ENCODE measurements around the gene NSG1.

Gene NSG1

DNA sequence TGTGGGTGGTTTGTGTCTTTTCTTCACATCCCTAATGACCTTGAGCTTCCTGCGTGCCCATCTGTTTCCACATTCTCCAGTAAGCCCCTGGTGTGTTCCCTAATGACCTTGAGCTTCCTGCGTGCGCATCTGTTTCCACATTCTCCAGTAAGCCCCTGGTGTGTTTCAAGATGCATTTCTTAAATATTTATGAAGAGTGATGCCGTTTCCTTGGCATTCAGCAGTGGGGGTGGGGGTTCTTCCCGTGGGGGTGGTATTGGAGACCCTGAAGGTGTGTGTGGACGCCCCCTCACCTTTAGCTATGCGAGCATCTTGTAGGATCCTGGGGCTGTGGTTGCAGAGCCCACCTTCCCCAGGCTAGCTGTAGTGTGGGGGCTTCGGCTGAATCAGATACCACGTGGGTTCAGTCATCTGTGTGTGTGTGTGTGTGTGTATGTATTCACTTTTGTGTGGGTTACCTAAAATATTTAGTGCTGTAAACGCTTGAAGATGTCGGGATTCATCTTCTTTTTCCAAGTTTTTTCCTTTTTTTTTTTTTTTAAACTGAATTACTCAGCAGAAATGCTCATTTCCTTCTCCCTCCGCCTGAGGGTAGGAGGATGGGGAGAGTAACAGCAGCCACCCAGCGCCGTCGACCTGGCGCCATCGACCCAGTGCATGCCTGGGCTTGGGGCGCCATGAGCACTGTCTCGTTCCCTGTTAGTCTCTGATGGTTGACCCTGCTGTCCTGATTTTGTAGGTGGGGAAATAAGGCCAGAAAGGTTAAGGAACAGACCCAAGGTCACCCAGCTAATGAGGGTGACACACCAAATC is 9.9 kb downstream of the NSG1 start:
- DNase-seq (ENCODE audit: low read depth in 2 of 2): no peak

DNA sequence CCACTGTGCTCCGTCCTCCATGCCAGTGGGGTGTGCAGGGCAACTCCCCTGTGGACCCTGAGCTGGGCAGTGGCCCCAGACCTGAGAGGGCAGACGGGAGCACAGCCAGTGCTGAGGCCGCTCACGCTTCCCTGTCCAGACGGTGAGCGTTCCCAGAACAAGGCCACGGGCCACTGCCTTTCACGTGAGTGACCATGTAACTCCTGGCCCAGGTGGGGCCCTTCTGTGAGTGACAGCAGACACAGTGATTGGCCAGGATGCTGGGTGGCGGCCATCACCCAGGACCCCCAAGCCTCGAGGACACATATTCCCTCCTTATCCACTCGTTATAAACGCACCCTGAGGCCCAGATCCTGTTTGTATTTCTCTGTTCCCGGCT is 10.5 kb downstream of the NSG1 start:
- DNase-seq (ENCODE audit: low read depth in 2 of 2): no peak

DNA sequence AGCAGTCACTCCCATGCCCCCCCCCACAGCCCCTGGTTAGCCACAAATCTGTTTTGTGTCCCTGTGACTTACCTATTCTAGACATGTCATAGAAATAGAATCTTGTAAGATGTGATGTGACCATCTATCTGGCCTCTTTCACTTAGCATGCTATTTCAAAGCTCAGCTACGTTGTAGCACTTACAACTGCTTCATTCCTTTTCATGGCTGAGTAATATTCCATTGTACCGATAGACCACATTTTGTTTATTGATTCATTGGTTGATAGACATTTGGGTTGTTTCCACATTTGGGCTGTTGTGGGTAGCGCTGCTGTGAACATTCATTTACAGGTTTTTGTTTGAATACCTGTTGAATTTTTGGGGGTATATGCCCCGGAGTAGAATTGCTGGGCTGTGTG is 11.5 kb downstream of the NSG1 start:
- DNase-seq (ENCODE audit: low read depth in 2 of 2): no peak

DNA sequence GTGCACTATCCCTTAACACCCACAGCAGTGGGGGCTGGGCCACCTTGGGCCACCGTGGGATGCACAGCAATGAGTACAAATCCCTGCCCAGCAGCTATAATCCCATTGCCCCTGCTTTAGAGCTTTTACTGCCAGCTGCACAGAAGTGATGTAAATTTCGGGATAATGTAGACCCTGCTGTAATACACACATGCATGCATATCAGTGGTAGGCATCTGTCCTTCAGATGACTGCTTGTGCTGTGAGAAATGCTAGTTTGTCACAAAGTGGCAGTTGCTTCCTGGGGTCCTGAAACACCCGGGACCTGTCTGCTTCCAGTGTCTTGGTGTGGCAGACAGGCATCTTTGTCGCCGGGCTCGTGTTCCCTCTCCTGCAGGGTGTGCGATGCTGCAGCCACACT is 14.1 kb downstream of the NSG1 start:
- no peak for DNase-seq (ENCODE audit: low read depth in 2 of 2)

DNA sequence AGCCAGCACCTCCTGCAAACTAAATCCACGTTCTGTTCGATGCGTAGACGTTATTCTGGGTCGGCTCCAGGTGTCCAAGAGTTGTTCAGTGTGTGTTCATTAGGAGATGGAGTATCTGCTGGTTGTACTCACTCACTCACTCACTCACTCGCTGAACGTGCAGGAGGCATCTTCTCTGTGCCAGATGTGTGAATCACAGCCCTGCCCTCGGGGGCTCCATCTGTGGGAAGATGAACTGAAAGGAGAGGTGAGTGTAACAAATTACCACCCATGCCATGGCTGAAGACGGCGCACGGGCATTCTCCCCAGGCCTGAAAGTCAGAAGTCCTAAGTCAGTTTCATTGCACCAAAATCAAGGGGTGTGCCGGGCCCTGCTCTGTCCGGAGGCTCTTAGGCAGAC is 16.1 kb downstream of the NSG1 start:
- DNase-seq (ENCODE audit: low read depth in 2 of 2): no peak

DNA sequence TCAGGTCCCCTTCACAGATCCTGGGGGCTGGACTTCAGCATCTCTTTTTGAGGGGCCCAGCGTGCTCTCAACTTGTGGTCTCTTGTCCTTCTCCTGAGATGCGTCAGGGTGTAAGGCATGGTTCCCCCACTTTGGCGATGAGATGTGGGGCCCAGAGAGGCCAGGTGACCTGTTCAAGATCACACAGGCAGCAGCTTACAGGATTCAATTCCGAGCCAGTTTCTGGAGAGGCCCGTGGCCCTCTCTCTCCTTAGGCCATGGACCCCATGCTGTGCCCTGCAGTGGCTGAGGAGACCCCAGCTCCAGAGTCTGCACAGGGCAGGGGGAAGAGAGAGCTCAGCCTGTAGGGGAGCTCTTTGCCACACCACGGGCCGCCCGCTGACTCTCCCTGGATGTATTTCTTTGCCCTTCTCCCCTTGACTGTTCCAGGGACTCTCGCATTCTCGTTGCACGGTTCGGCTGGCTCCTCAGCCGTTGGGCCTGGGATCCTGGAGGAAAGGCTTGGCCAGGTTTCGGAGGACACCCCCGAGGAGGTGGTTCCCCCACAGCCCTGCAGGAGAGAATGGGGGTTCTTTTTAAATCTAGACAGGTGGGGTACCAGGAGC is 18.6 kb downstream of the NSG1 start:
- no peak for DNase-seq (ENCODE audit: low read depth in 2 of 2)

DNA sequence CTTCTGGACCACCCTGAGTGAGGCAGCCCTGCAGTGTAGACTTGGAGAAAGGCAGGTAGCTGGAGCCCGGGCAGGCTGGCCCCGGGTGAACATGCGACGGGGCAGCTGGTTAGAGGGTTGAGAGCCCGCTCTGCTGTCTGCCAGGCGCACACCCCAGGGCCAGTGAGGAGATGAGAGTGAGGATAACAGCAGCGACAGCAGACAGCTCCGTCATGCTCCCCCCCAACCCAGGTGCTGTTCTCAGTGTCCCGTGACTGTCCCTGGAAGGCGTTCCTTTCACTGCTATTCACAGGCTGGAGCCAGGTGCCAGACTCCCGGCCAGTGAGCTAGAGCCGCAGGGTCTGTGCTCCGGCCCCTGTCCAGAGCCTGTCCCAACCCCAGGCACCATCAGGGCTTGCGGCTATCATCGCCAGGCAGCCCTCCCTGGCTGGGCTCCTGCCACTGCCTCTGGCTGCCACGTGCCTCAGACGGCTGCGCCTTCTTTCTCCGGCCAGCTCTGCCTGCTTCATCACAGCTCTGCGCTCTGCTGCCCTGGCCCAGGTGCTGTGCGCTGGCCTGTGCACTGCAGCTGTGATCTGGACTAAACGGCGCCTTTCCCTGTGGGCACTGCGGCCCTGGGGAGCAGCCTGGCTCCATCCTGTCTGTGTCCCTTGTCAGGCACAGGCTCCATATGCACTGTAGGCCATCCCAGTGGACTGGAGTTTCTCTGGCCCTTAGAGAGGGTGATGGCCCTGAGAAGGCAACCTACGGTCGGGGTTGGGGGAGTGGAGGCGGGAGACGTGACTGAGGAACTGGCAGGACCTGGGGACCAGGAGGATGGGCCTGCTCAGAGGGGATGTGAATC is 19.8 kb downstream of the NSG1 start:
- DNase-seq (ENCODE audit: low read depth in 2 of 2): no peak

DNA sequence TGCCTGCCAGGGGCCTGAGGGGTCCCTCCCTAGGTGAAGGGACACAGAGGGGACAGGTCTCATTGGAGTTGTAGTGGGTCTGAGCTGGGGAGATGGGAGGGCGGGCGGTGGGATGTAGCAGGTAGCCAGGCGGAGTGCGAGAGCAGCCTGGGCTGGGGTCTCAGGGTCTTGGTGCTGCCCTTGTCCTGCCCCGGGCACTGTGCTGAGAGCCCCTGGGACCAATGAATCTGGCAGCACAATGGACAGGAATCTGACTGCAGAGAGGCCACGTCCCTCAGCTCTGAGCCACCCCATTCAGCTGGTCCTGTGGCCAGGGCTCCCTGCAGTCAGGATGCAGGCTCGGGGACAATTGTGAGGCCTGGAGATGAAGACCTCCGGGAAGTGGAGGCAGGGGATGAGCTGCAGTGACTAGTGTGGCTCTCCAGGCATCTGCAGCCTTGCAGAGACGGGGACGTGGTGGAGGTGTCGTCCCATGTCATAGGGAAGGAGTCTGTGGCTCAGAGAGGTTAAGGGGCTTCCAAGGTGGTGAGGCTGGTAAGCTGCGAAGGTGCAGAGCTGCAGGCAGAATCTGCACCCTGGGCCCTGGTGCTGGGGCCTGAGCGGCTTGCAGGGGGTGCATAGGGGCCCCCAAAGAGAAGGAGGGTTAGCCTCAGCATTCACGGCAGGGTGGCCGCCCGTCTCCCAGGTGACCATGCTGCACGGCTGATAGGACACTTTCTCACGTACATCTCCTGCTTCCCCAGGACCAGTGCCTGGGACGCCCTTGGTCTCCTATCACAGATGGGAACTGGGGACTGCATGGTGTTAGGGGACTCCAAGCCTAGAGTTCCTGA is 20.6 kb downstream of the NSG1 start:
- no peak for DNase-seq (ENCODE audit: low read depth in 2 of 2)

DNA sequence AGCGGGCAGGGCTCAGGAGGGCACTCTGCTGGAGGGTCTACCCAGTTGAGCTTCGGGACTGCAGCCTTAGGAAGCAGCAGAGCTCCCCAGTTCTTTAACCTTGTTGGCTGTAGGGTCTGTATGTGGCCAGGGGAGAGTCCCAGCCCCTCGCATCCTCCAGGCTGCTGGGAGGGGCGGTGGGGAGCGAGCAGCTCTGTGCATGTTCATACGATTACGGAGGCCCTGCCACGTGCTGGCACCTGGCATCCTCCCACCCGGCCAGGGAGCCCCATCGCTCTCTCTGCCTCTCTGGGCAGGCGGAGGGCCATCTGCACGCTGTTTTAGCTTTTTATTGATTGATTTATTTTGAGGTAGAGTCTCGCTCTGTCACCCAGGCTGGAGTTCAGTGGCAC is 21.2 kb downstream of the NSG1 start:
- no peak for DNase-seq (ENCODE audit: low read depth in 2 of 2)

DNA sequence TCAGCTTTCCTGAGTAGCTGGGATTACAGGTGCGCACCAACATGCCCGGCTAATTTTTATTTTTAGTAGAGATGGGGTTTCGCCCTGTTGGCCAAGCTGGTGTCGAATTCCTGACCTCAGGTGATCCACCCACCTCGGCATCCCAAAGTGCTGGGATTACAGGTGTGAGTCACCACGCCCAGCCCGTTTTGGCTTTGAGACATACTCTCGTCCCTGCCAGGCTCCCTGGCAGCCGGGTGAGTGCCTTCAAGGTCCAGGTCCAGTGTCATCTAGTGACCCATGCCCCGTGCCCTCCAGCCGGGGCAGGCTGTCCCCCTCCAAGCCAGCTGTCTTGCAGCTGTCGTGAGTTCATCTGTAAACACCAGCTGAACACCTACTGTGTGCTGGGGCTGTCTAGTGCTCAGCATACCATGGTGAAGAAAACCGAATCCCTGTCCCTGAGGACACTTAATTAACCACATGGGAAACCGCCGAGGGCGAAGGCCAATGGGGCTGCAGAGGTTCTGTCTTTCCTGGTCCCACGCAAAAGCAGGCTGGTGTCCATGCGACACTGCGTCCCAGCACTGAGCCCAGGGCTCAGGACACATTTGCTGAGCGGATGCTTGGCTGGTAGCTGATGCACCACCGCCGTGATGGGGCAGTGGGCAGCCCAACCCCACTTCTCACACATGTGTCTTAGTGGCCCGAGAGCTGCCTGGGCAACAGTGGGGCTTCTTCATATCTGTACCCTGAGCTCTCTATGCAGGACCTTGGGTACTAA is 21.9 kb downstream of the NSG1 start:
- DNase-seq (ENCODE audit: low read depth in 2 of 2): no peak

DNA sequence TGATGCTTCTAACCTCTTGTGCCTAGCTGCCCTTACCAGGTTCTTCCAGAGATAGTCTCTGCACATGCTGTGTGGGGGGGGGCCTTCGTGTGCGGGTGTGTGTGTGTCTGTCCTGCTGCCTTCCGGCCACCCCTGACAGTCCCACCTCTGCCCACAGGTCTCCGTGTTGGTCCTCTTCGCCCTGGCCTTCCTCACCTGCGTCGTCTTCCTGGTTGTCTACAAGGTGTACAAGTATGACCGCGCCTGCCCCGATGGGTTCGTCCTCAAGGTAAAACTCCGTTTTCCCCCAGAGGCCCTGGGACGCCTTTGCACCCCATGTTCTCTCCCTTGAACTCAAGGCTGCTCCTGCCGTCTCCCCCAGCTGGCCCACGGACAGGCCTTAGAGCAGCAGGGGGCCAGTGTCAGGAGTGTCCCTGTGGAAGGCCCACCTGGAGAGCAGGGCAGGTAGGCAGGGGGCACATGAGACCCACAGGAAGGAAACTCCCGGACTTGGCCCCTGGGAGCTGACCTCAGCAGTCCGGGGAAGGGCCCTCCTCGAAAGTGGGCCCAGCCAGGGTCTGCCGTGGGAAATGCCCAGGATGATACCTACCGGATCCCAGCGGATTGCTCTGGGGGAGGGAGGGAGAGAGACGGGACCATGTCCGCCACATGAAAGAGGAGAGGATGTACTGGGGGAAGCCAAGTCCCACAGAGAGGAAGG is 22.7 kb downstream of the NSG1 start:
- DNase-seq (ENCODE audit: low read depth in 2 of 2): no peak

DNA sequence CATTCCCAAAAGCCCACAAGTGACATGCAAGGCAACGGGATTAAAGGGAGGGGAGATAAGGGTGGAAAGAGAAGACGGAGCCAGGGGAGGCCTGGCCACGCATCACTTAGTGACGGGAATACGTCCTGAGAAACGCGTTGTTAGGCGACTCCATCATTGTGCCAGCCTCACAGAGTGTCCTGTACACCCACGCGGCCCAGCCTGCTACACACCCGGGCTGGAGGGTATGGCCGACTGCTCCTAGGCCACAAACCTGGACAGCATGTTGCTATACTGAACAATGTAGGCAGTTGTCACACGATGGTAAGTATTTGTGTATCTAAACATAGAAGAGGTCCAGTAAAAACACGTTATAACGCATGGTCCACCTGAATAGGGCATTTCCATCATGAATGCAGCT is 23.4 kb downstream of the NSG1 start:
- no peak for DNase-seq (ENCODE audit: low read depth in 2 of 2)

DNA sequence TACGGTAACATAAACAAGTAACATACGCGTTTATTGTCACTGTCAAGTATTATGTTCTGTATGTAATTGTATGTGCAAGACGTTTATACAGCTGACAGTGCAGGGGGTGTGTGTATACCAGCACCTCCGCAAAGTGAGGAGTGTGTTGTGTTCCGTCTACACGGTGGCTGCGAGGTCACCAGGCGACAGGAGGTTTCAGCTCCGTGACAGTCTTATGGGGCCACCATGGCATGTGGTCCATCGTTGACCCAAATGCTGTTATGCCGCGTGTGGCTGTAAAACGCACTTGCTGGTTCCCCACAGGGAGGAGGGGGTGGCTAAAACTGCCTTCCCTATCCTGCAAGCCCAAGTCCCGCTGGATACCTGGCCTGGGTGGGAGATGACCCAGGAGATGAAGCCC is 25.0 kb downstream of the NSG1 start:
- DNase-seq (ENCODE audit: low read depth in 2 of 2): no peak

DNA sequence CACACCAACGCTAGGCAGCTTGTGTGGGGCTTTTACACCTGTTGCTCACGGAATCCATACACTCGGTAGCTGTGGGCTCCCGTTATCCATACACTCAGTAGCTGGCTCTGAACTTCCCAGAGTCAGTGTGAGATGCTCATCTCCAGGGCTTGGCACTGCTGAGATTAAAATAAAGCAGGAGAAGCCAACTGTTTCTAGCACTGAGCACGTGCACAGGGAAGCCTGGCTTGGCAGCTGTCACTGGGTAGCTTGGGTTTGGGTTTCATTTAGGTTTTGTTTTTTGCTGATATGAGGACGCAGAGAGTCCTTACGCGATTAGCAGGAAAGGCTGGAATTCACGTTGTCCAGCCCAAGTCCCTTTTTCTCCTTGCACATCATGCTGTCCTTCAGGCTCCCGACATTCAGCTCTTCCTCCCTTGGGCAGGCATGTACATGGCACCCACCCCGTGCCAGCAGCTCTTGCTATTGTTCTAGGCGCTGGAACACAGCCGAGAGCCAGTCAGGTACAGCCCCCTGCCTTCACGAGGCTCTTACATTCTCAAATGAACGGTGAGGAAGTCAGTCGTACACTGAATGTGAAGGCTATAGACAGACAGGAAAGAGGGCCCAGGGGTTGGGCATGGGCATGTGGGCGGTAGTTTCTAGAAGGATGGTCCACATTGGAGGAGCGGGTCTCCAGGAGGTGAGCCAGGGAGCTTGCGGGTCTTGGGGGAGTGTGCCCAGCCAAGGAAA is 25.9 kb downstream of the NSG1 start:
- no peak for DNase-seq (ENCODE audit: low read depth in 2 of 2)

DNA sequence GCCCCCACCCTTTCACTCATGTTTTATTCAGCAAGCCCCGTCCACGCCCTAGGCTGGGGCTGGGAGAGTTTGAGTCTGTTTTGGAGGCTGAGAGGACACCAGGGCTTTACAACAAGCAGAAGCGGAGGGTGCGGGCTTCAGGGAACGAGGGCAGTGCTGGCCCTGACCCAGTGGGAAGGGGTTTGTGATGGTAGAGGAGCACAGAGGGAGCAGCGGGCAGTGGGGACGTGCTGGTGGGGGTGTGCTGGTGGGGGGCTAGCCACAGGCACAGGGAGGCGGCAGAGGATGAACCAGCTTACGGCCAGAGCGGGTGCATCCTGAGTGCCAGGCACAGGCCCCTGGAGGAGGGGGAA is 26.4 kb downstream of the NSG1 start:
- no peak for DNase-seq (ENCODE audit: low read depth in 2 of 2)

DNA sequence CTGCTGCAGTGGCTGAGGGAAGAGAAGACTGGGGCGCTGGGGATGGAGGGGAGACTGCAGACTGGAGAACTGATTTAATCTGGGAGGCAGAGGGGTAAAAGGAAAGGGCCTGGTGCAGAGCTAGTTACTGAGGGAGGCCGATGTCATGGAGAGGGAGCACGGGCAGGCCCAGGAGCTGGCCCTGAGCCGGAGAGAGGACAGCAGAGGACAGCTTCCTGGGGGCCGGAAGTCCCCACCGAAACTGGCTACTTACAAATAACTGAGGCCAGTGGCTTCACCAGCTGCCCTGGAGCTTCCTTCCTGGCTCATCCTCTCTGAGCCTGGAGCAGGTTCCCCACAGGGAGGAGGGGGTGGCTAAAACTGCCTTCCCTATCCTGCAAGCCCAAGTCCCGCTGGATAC is 26.9 kb downstream of the NSG1 start:
- DNase-seq (ENCODE audit: low read depth in 2 of 2): no peak

DNA sequence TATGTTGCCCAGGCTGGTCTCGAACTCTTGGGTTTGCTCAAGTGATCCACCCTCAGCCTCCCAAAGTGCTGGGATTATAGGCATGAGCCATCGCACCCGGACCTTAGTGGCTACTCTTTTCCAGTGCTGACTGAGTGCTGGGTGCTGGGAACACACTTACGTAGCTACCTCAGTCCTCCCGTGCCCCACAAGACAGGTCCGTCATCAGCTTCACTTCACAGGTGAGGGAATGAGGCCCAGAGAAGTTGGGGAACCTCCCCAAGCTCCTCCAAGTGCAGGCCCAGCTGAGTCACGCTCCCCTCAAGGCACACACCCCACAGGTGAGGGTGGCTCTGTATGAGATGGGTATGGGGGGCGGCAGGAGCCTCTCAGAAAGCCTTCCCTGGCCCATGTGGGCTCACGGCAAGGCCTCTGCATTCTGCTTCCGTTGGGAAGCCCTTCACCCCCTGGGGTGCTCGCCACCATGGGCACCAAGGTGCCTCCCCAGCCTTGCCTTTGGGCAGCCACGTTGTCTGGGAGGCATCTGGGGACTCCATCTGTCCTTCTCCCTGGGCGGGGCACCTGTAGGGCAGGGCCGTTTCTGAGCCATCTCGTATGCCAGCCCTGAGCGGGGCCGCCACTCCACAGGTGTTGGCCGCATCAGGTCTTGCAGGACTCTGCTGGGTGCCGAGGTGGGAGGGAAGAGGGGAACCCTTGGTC is 28.4 kb downstream of the NSG1 start:
- no peak for DNase-seq (ENCODE audit: low read depth in 2 of 2)

DNA sequence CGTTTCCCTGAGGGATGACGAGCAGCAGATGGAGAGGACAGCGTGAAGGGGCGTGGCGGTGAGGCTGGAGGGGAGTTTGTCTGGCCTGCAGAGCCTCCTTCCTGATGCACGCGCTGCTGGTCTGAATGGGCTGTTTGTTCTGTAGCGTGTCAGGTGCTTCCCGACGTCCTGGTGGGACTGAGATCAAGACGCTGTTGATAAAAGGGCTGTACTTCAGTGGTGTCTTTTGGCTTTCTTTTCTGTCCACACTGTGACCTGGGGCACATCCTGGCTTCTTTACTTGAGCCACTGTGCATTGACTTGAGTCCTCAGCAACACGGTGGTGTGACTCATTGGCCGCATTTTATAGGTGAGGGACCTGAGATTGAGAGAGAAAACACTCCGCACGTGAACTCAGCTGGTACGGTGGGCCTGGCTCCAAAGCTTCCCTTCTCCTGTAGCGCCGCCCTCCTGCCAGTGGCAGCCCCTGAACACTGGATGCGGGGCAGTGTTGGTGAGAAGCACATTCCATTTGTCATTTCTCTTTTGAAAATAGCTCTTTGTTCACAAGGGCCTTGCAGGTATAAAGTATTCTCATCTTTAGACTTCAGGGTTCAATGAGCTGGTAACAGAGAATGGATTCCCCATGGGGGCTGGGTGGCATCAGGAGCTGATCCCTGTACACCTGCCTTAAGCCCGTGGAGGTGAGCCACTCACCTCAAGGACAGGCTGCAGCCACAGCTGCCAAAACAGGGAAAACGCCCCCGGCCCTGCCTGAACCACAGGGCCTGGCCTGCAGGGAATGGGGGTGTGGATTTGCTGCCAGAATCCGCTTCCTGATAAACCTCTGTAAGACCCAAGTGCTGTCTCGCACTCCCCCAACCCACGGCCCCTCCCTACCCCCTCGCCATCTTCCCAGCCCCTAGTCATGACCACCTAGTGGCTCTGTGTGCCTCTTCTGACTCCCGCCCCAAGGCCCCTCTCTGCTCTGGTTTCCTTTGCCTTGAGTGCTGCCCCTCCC is 29.2 kb downstream of the NSG1 start:
- no peak for DNase-seq (ENCODE audit: low read depth in 2 of 2)

Measured in stimulated activated CD8-positive, alpha-beta memory T cell treated with anti-CD3 and anti-CD28 coated beads, Interleukin-2, amount 100 ng/mL, for 1 hour (primary cell).